ENCODE measurements around the gene PCDH15. TPM values are rescaled to one million over a fixed set of nuclear protein-coding genes. Genes with fewer than 3 reads are reported as not detected.
A peak's percentile ranks its signal among the peaks of the same experiment; 100 is the strongest.

The PCDH15 gene
- total RNA-seq, 1 experiment from 2014 or later: 0.59 TPM

GRCh38 chr10:54702583-54703485, 98.2 kb downstream of the PCDH15 start:
- H3K9me3 Mint-ChIP-seq: peaks cover 18% of the 10 kb centered on the region
- ChIA-PET POLR2A (no interaction called here), CTCF (no interaction called here)
- peaks cover 13% of the 10 kb centered on the region for H3K36me3 Mint-ChIP-seq
- H3K27ac Mint-ChIP-seq: no peak overlapping the region
- H3K27me3 Mint-ChIP-seq (ENCODE audit: low read depth): no peaks in the 10 kb centered on the region
- H3K4me3 Mint-ChIP-seq: no peak overlapping the region
- ATAC-seq (0 out of 2 replicates have a peak, but pooled peaks have one; percentile 24), DNase-seq (ENCODE audit: low spot score) (no peak)
- no peak for TF ChIP-seq SMAD3 (CRISPR knock-in tag; IDR thresholded peaks at IDR 0.05; ENCODE audit: borderline replicate concordance)
- no peak for TF ChIP-seq JUN (CRISPR knock-in tag; IDR thresholded peaks at IDR 0.05)
- TF ChIP-seq ZNF121 (CRISPR knock-in tag; IDR thresholded peaks at IDR 0.05): no peak
- TF ChIP-seq ZMAT4 (CRISPR knock-in tag; IDR thresholded peaks at IDR 0.05): no peak
- TF ChIP-seq ZNF281 (CRISPR knock-in tag; IDR thresholded peaks at IDR 0.05): no peak
- TF ChIP-seq ZNF317 (CRISPR knock-in tag; IDR thresholded peaks at IDR 0.05; ENCODE audit: borderline replicate concordance, low read depth): no peak
- TF ChIP-seq PREB (CRISPR knock-in tag; IDR thresholded peaks at IDR 0.05; ENCODE audit: borderline replicate concordance): no peak
- TF ChIP-seq, protein P1, sequence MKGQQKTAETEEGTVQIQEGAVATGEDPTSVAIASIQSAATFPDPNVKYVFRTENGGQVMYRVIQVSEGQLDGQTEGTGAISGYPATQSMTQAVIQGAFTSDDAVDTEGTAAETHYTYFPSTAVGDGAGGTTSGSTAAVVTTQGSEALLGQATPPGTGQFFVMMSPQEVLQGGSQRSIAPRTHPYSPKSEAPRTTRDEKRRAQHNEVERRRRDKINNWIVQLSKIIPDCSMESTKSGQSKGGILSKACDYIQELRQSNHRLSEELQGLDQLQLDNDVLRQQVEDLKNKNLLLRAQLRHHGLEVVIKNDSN (CRISPR knock-in tag; IDR thresholded peaks at IDR 0.05): no peak
- no peak for TF ChIP-seq GRHL2 (CRISPR knock-in tag; IDR thresholded peaks at IDR 0.05; ENCODE audit: insufficient replicate concordance, severe bottlenecking)
- no peak for TF ChIP-seq ZNF423 (CRISPR knock-in tag; IDR thresholded peaks at IDR 0.05)
- TF ChIP-seq, protein P2, sequence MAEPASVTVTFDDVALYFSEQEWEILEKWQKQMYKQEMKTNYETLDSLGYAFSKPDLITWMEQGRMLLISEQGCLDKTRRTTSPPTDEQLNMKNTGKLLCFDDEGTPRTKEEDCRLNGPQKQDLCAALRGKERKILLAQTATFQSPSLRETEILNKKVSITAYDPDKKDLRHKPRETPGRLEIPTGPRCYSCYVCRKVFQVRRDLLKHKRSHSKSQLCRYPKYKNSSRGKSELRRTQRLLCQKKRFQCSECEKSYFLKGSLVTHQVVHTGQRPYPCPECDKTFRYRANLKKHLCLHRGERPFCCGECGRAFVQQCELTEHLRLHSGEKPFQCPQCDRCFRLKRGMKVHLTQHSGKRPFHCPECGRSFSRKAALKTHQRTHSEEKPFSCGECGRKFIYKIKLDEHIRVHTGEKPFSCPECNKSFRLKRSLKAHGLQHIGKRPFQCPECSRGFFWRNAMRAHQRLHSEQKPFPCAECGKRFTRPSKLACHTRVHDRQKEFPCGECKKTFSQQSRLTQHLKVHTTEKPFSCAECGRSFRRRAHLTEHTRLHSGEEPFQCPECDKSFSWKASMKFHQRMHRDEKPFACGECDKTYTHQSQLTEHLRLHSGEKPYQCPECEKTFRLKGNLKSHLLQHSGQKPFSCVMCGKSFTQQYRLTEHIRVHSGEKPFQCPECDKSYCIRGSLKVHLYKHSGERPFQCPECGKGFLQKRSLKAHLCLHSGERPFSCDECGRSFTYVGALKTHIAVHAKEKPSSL (CRISPR knock-in tag; conservative IDR thresholded peaks at IDR 0.05): no peak
- TF ChIP-seq RORB (CRISPR knock-in tag; IDR thresholded peaks at IDR 0.05): no peak
- no peak for TF ChIP-seq TEAD4 (CRISPR knock-in tag; IDR thresholded peaks at IDR 0.05)
- TF ChIP-seq ELF4 (CRISPR knock-in tag; IDR thresholded peaks at IDR 0.05; ENCODE audit: low read depth): no peak
- TF ChIP-seq ZNF671 (CRISPR knock-in tag; IDR thresholded peaks at IDR 0.05): no peak
- no peak for TF ChIP-seq CDX4 (CRISPR knock-in tag; IDR thresholded peaks at IDR 0.05; ENCODE audit: borderline replicate concordance)
- TF ChIP-seq, protein P3, sequence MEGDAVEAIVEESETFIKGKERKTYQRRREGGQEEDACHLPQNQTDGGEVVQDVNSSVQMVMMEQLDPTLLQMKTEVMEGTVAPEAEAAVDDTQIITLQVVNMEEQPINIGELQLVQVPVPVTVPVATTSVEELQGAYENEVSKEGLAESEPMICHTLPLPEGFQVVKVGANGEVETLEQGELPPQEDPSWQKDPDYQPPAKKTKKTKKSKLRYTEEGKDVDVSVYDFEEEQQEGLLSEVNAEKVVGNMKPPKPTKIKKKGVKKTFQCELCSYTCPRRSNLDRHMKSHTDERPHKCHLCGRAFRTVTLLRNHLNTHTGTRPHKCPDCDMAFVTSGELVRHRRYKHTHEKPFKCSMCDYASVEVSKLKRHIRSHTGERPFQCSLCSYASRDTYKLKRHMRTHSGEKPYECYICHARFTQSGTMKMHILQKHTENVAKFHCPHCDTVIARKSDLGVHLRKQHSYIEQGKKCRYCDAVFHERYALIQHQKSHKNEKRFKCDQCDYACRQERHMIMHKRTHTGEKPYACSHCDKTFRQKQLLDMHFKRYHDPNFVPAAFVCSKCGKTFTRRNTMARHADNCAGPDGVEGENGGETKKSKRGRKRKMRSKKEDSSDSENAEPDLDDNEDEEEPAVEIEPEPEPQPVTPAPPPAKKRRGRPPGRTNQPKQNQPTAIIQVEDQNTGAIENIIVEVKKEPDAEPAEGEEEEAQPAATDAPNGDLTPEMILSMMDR (IDR thresholded peaks at IDR 0.05): no peak
- TF ChIP-seq MXD4 (CRISPR knock-in tag; IDR thresholded peaks at IDR 0.05; ENCODE audit: borderline replicate concordance): no peak
- TF ChIP-seq NFATC4 (CRISPR knock-in tag; IDR thresholded peaks at IDR 0.05): no peak
- H3K4me1 Mint-ChIP-seq: peaks cover 6% of the 10 kb centered on the region

Data from WTC11 (cell line).